ENCODE results near the gene ATG4D. TPM values are rescaled to one million over a fixed set of nuclear protein-coding genes. Genes with fewer than 3 reads are reported as not detected.
A peak's percentile ranks its signal among the peaks of the same experiment; 100 is the strongest.

The ATG4D gene
- total RNA-seq, 4 donors from 2014 or later, result 4.4 to 22.1 (median 8.4) TPM

DNA sequence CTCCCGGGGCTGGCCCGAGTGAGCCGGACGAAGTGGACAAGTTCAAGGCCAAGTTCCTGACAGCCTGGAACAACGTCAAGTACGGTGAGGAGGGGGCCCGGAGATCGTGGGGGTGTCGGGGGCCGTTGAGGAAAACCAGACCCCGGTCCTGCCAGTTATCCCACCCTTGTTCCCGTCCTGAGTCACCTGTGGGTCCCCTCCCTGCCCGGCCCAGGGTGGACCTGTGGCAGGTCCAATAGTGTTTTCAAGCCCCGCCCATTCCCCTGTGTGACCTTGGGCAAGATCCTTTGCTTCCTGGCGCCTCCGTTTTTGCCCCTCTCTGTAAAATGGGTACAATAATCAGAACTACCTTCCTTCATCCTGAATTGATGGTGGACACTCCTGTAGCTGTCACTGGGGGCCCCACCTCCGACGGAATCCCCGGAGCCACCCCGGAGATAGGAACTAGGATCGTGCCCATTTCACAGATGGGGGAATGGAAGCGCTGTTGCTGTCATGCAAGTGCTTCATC lies 593 bp downstream of the ATG4D start:
- no peaks in the 10 kb centered on the region for H3K9me3 ChIP-seq
- no peak for TF ChIP-seq POLR2A (IDR thresholded peaks at IDR 0.05)
- TF ChIP-seq, protein P1, sequence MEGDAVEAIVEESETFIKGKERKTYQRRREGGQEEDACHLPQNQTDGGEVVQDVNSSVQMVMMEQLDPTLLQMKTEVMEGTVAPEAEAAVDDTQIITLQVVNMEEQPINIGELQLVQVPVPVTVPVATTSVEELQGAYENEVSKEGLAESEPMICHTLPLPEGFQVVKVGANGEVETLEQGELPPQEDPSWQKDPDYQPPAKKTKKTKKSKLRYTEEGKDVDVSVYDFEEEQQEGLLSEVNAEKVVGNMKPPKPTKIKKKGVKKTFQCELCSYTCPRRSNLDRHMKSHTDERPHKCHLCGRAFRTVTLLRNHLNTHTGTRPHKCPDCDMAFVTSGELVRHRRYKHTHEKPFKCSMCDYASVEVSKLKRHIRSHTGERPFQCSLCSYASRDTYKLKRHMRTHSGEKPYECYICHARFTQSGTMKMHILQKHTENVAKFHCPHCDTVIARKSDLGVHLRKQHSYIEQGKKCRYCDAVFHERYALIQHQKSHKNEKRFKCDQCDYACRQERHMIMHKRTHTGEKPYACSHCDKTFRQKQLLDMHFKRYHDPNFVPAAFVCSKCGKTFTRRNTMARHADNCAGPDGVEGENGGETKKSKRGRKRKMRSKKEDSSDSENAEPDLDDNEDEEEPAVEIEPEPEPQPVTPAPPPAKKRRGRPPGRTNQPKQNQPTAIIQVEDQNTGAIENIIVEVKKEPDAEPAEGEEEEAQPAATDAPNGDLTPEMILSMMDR (IDR thresholded peaks at IDR 0.05), result no peak
- H3K27ac ChIP-seq, result peak overlapping the region; percentile 78 to 93
- H3K4me3 ChIP-seq, result peak overlapping the region; percentile 59 to 95
- peak in 1 of 2 donors; percentile 25 for DNase-seq
- no peaks in the 10 kb centered on the region for H3K27me3 ChIP-seq
- intact Hi-C loops (cut with DNase I; ENCODE audit: low total_unique reads), result no loop called here
- no peaks in the 10 kb centered on the region for H3K36me3 ChIP-seq
- H3K4me1 ChIP-seq, result peaks cover 0 to 4% of the 10 kb centered on the region in 2 donors

DNA sequence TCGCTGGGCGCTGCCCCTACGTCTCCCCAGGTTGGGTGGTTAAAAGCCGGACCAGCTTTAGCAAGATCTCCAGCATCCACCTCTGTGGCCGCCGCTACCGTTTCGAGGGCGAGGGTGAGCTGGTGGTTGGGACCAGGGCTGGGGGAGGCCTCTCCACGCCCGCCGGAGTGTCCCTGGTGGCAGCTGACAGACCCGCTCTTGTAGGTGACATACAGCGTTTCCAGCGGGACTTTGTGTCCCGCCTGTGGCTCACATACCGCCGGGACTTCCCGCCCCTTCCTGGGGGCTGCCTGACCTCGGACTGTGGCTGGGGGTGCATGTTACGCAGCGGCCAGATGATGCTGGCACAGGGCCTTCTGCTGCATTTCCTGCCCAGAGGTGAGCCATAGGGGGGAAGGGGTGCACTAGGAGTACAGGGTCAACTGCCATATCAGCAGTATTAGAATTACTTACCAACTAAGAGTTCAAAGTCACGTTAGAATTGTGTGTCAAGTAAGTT lies 1.1 kb downstream of the ATG4D start:
- DNase-seq, result no peak
- Histone ChIP-seq H3K27me3 (no peaks in the 10 kb centered on the region), H3K9me3 (no peaks in the 10 kb centered on the region), H3K36me3 (no peaks in the 10 kb centered on the region), H3K4me1 (peaks cover 0 to 4% of the 10 kb centered on the region in 2 donors), H3K27ac (peak overlapping the region; percentile 78 to 93), H3K4me3 (peak overlapping the region; percentile 59 to 95)
- no peak for TF ChIP-seq POLR2A (IDR thresholded peaks at IDR 0.05)
- TF ChIP-seq, protein P1 (IDR thresholded peaks at IDR 0.05), result no peak
- intact Hi-C loops (cut with DNase I; ENCODE audit: low total_unique reads), result no loop called here

DNA sequence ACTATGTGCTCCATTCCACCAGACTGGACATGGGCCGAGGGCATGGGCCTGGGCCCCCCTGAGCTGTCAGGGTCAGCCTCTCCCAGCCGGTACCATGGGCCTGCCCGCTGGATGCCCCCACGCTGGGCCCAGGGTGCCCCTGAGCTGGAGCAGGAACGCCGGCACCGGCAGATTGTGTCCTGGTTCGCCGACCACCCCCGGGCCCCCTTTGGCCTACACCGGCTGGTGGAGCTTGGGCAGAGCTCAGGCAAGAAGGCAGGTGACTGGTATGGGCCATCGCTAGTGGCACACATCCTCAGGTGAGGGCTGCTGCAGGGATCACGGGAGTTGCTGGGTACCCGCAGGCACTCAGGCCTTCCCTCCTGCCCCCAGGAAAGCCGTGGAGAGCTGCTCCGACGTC lies 3.1 kb downstream of the ATG4D start:
- TF ChIP-seq, protein P1 (IDR thresholded peaks at IDR 0.05), result no peak
- no peak for TF ChIP-seq POLR2A (IDR thresholded peaks at IDR 0.05)
- H3K36me3 ChIP-seq, result no peaks in the 10 kb centered on the region

DNA sequence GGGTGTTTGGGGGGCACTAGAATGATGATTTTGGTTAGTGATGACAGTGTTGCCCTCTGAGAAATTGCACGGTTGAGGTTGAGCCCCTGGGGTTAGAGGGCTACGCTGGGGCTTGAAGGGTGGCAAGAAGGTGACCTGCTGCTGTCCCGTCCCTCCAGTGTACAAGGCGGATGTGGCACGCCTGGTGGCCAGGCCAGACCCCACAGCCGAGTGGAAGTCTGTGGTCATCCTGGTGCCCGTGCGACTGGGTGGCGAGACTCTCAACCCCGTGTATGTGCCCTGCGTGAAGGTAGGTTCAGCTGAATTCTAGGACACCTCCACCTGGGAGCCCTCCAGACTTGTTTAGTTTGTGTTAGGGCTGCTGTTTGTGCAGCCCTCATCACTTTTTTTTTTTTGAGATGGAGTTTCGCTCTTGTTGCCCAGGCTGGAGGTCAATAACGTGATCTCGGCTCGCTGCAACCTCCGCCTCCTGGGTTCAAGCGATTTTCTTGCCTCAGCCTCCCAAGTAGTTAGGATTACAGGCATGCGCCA lies 5.1 kb downstream of the ATG4D start:
- TF ChIP-seq, protein P1 (IDR thresholded peaks at IDR 0.05), result no peak
- TF ChIP-seq POLR2A (IDR thresholded peaks at IDR 0.05), result no peak
- intact Hi-C loops (cut with DNase I; ENCODE audit: low total_unique reads), result no loop called here
- H3K36me3 ChIP-seq, result no peaks in the 10 kb centered on the region

More for the DNA sequence above, 3.1 kb downstream of the ATG4D start:
- no peak for DNase-seq
- Histone ChIP-seq H3K27me3 (no peaks in the 10 kb centered on the region), H3K4me3 (no peak overlapping the region), H3K9me3 (no peaks in the 10 kb centered on the region), H3K4me1 (peaks cover 0 to 4% of the 10 kb centered on the region in 2 donors), H3K27ac (no peak overlapping the region)
- intact Hi-C loops (cut with DNase I; ENCODE audit: low total_unique reads), result no loop called here

DNA sequence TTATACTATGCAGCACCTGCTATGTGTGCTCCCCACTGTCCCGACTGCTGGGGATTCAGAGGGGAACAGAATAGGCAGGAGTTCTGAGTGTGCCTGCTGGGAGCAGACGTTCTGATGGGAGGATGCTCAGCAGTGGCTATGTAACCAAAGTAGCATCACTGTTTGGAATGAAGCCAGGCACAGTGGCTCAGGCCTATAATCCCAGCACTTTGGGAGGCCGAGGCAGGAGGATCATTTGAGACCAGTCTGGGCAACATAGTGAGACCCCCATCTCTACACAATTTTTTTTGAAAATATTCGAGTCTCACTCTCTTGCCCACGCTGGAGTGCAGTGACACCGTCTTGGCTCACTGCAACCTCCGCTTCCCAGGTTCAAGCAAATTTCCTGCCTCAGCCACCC lies 6.0 kb downstream of the ATG4D start:
- H3K4me3 ChIP-seq, result no peak overlapping the region
- DNase-seq, result no peak
- no peaks in the 10 kb centered on the region for H3K9me3 ChIP-seq
- intact Hi-C loops (cut with DNase I; ENCODE audit: low total_unique reads), result no loop called here
- no peaks in the 10 kb centered on the region for H3K36me3 ChIP-seq
- H3K27ac ChIP-seq, result no peak overlapping the region
- TF ChIP-seq, protein P1 (IDR thresholded peaks at IDR 0.05), result no peak
- TF ChIP-seq POLR2A (IDR thresholded peaks at IDR 0.05), result no peak
- peaks cover 0 to 4% of the 10 kb centered on the region in 2 donors for H3K4me1 ChIP-seq
- no peaks in the 10 kb centered on the region for H3K27me3 ChIP-seq

More for the DNA sequence above, 5.1 kb downstream of the ATG4D start:
- H3K4me1 ChIP-seq, result peaks cover 0 to 4% of the 10 kb centered on the region in 2 donors
- no peak overlapping the region for H3K27ac ChIP-seq
- H3K4me3 ChIP-seq, result no peak overlapping the region
- DNase-seq, result no peak
- H3K9me3 ChIP-seq, result no peaks in the 10 kb centered on the region
- no peaks in the 10 kb centered on the region for H3K27me3 ChIP-seq
